ENCODE measurements around the gene GPC5. TPM values are rescaled to one million over a fixed set of nuclear protein-coding genes. Genes with fewer than 3 reads are reported as not detected.

Gene GPC5
- total RNA-seq, 1 donor from 2014 or later, result 0.07 TPM

GRCh38 chr13:92609376-92609775 lies 1211.0 kb downstream of the GPC5 start:
- Histone ChIP-seq H3K9me3 (ENCODE audit: low read depth) (no peaks in the 10 kb centered on the region), H3K27me3 (no peaks in the 10 kb centered on the region), H3K4me3 (no peak overlapping the region), H3K36me3 (no peaks in the 10 kb centered on the region), H4K20me1 (ENCODE audit: low read depth) (no peaks in the 10 kb centered on the region), H3K79me2 (ENCODE audit: low read depth) (no peaks in the 10 kb centered on the region), H3K9ac (no peak overlapping the region), H3K4me1 (no peaks in the 10 kb centered on the region), H3F3A (ENCODE audit: low read depth) (no peaks in the 10 kb centered on the region), H3K4me2 (no peak overlapping the region), H2AFZ (replicated peaks) (no peak overlapping the region), H3K27ac (no peak overlapping the region)
- Mint-ChIP-seq H3K9me3 (no peaks in the 10 kb centered on the region), H3K4me3 (no peak overlapping the region), H3K27ac (no peak overlapping the region), H3K36me3 (no peaks in the 10 kb centered on the region), H3K4me1 (no peaks in the 10 kb centered on the region), H3K27me3 (ENCODE audit: insufficient read depth, low read depth) (no peaks in the 10 kb centered on the region)
- TF ChIP-seq, protein P1, sequence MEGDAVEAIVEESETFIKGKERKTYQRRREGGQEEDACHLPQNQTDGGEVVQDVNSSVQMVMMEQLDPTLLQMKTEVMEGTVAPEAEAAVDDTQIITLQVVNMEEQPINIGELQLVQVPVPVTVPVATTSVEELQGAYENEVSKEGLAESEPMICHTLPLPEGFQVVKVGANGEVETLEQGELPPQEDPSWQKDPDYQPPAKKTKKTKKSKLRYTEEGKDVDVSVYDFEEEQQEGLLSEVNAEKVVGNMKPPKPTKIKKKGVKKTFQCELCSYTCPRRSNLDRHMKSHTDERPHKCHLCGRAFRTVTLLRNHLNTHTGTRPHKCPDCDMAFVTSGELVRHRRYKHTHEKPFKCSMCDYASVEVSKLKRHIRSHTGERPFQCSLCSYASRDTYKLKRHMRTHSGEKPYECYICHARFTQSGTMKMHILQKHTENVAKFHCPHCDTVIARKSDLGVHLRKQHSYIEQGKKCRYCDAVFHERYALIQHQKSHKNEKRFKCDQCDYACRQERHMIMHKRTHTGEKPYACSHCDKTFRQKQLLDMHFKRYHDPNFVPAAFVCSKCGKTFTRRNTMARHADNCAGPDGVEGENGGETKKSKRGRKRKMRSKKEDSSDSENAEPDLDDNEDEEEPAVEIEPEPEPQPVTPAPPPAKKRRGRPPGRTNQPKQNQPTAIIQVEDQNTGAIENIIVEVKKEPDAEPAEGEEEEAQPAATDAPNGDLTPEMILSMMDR (IDR thresholded peaks at IDR 0.05), result no peak
- TF ChIP-seq EZH2 (IDR thresholded peaks at IDR 0.05) (no peak), EZH2phosphoT487 (IDR thresholded peaks at IDR 0.05) (no peak)
- DNase-seq (ENCODE audit: low spot score), result no peak

DNA sequence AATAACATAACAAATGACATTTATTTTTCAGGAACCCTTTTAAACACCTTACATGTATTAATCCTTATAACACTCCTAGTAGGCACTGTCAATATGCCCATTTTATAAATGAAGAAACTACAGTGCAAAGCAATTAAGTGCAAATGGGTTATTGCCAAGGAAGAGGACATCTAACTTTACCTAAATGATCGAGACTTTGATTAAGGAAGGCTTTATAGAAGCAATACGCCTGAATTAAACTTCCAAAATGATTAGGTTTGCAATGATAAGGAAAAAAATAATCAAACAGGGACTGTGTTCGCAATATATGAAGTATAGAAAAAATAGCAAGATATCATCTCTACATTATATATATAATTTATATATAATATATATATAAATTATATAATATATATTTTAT lies 1214.5 kb downstream of the GPC5 start:
- no peak overlapping the region for H3K4me3 Mint-ChIP-seq
- Histone ChIP-seq H3K36me3 (no peaks in the 10 kb centered on the region), H3K4me1 (no peaks in the 10 kb centered on the region), H3K27ac (no peak overlapping the region), H3K9me3 (ENCODE audit: low read depth) (no peaks in the 10 kb centered on the region), H3K4me2 (no peak overlapping the region), H3K9ac (no peak overlapping the region), H3K27me3 (no peaks in the 10 kb centered on the region), H3K79me2 (ENCODE audit: low read depth) (no peaks in the 10 kb centered on the region), H2AFZ (replicated peaks) (no peak overlapping the region), H3F3A (ENCODE audit: low read depth) (peaks cover 4% of the 10 kb centered on the region), H4K20me1 (ENCODE audit: low read depth) (no peaks in the 10 kb centered on the region), H3K4me3 (no peak overlapping the region)
- DNase-seq (ENCODE audit: low spot score), result no peak
- no peaks in the 10 kb centered on the region for H3K27me3 Mint-ChIP-seq (ENCODE audit: insufficient read depth, low read depth)
- H3K27ac Mint-ChIP-seq, result no peak overlapping the region
- H3K4me1 Mint-ChIP-seq, result no peaks in the 10 kb centered on the region
- H3K36me3 Mint-ChIP-seq, result no peaks in the 10 kb centered on the region
- H3K9me3 Mint-ChIP-seq, result no peaks in the 10 kb centered on the region
- TF ChIP-seq, protein P1 (IDR thresholded peaks at IDR 0.05), result no peak
- TF ChIP-seq EZH2 (IDR thresholded peaks at IDR 0.05), result no peak
- no peak for TF ChIP-seq EZH2phosphoT487 (IDR thresholded peaks at IDR 0.05)

GRCh38 chr13:92613921-92614320 lies 1215.5 kb downstream of the GPC5 start:
- no peak for TF ChIP-seq EZH2phosphoT487 (IDR thresholded peaks at IDR 0.05)
- TF ChIP-seq, protein P1 (IDR thresholded peaks at IDR 0.05), result no peak
- no peak for TF ChIP-seq EZH2 (IDR thresholded peaks at IDR 0.05)
- H3K9ac ChIP-seq, result no peak overlapping the region
- H2AFZ ChIP-seq (replicated peaks), result no peak overlapping the region
- H3K27ac Mint-ChIP-seq, result no peak overlapping the region
- no peaks in the 10 kb centered on the region for H3K79me2 ChIP-seq (ENCODE audit: low read depth)
- peaks cover 4% of the 10 kb centered on the region for H3F3A ChIP-seq (ENCODE audit: low read depth)
- no peaks in the 10 kb centered on the region for H3K36me3 Mint-ChIP-seq
- no peaks in the 10 kb centered on the region for H4K20me1 ChIP-seq (ENCODE audit: low read depth)
- no peaks in the 10 kb centered on the region for H3K9me3 ChIP-seq (ENCODE audit: low read depth)
- H3K4me3 Mint-ChIP-seq, result no peak overlapping the region
- H3K4me1 Mint-ChIP-seq, result no peaks in the 10 kb centered on the region
- no peaks in the 10 kb centered on the region for H3K4me1 ChIP-seq
- no peak overlapping the region for H3K27ac ChIP-seq
- no peak overlapping the region for H3K4me2 ChIP-seq
- no peak for DNase-seq (ENCODE audit: low spot score)
- H3K27me3 Mint-ChIP-seq (ENCODE audit: insufficient read depth, low read depth), result no peaks in the 10 kb centered on the region
- no peak overlapping the region for H3K4me3 ChIP-seq
- no peaks in the 10 kb centered on the region for H3K9me3 Mint-ChIP-seq
- no peaks in the 10 kb centered on the region for H3K27me3 ChIP-seq
- no peaks in the 10 kb centered on the region for H3K36me3 ChIP-seq
